ENCODE data around the gene CATSPER4. TPM values are rescaled to one million over a fixed set of nuclear protein-coding genes. Genes with fewer than 3 reads are reported as not detected.
A peak's percentile ranks its signal among the peaks of the same experiment; 100 is the strongest.

The CATSPER4 gene
- total and polyA plus RNA-seq, 2 of the 13 experiments (the other 11 are each of a cell fraction or from before 2014, with no cell fraction given): not detected

- TF ChIP-seq AHR (CRISPR knock-in tag; IDR thresholded peaks at IDR 0.05): no peak
- TF ChIP-seq MYPOP (CRISPR knock-in tag; IDR thresholded peaks at IDR 0.05): peak; percentile 66; the same call in 1 of the 2 replicates
- TF ChIP-seq KDM3A (CRISPR knock-in tag; IDR thresholded peaks at IDR 0.05; ENCODE audit: low read depth): peak; percentile 58; the same call in 1 of the 2 replicates
- TF ChIP-seq ZNF451 (CRISPR knock-in tag; IDR thresholded peaks at IDR 0.05): peak; percentile 55; the same call in 1 of the 2 replicates
- TF ChIP-seq ZNF766 (CRISPR knock-in tag; IDR thresholded peaks at IDR 0.05; ENCODE audit: borderline replicate concordance): no peak
- peak; percentile 66; the same call in 1 of the 2 replicates for TF ChIP-seq MTERF4 (CRISPR knock-in tag; IDR thresholded peaks at IDR 0.05)
- TF ChIP-seq E2F5 (CRISPR knock-in tag; conservative IDR thresholded peaks at IDR 0.05): no peak
- peak; percentile 55; the same call in 1 of the 2 replicates for TF ChIP-seq ARHGAP35 (CRISPR knock-in tag; IDR thresholded peaks at IDR 0.05; ENCODE audit: borderline replicate concordance)
- no peak for TF ChIP-seq SMAD9 (CRISPR knock-in tag; IDR thresholded peaks at IDR 0.05)
- TF ChIP-seq BHLHE40 (IDR thresholded peaks at IDR 0.05; ENCODE audit: low read length): peak; percentile 83
- TF ChIP-seq ZNF362 (CRISPR knock-in tag; IDR thresholded peaks at IDR 0.05; ENCODE audit: borderline replicate concordance): no peak
- TF ChIP-seq KDM2A (CRISPR knock-in tag; IDR thresholded peaks at IDR 0.05; ENCODE audit: borderline replicate concordance, low read depth): peak; percentile 26; the same call in 1 of the 2 replicates
- TF ChIP-seq ZFP90 (CRISPR knock-in tag; IDR thresholded peaks at IDR 0.05; ENCODE audit: borderline replicate concordance): 0 out of 2 replicates have a peak, but pooled peaks have one; percentile 79
- peak; percentile 31; the same call in 1 of the 2 replicates for TF ChIP-seq CCDC6 (CRISPR knock-in tag; IDR thresholded peaks at IDR 0.05)
- TF ChIP-seq HOXA3 (CRISPR knock-in tag; IDR thresholded peaks at IDR 0.05): peak; percentile 76
- TF ChIP-seq ZBTB7B (CRISPR knock-in tag; IDR thresholded peaks at IDR 0.05): 0 out of 2 replicates have a peak, but pooled peaks have one; percentile 20
- TF ChIP-seq FOXK1 (CRISPR knock-in tag; IDR thresholded peaks at IDR 0.05; ENCODE audit: borderline replicate concordance, low read depth): no peak
- no peak for TF ChIP-seq ARNTL (CRISPR knock-in tag; IDR thresholded peaks at IDR 0.05)
- TF ChIP-seq ZBTB4 (CRISPR knock-in tag; IDR thresholded peaks at IDR 0.05; ENCODE audit: borderline replicate concordance): no peak; the same call in 1 of the 2 replicates
- TF ChIP-seq ZNF670 (CRISPR knock-in tag; IDR thresholded peaks at IDR 0.05; ENCODE audit: borderline replicate concordance): no peak; the same call in 1 of the 2 replicates
Measured at GRCh38 chr1:26225033-26225831, 34.8 kb downstream of the CATSPER4 start (continued).
